ENCODE data around the gene LAMC2.
A peak's percentile ranks its signal among the peaks of the same experiment; 100 is the strongest.

Gene LAMC2

DNA sequence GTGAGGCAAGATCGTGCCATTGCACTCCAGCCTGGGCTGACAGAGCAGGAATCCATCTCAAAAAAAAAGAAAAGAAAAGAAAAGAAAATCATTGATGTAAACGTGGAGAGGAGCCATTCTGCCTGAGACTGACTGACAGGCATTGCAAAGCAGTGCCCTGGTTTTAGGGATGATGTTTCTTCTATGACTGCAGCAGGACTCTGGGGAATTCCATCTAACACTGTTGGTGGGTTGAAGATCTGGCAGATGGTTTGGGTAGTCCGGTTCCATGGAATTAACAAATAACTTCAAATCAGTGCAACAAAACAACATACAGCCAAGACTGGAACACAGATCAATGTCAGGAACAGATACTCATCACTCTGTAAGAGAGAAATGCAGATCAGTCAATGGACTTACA lies 17.8 kb upstream of the LAMC2 start:
- no peaks in the 10 kb centered on the region for H3K27me3 ChIP-seq (ENCODE audit: insufficient read depth, low read length)
- no peaks in the 10 kb centered on the region for H3K36me3 ChIP-seq (ENCODE audit: insufficient read depth, low read length)
- WGBS, result 76% methylated on average over 2 of the region's 3 CpGs
- no peaks in the 10 kb centered on the region for H3K9me3 ChIP-seq (ENCODE audit: insufficient read depth, low read depth, low read length)
- no peak overlapping the region for H3K27ac ChIP-seq (ENCODE audit: low read depth, low read length)
- H3K9ac ChIP-seq (ENCODE audit: low read depth, low read length), result no peak overlapping the region
- no peak overlapping the region for H3K4me3 ChIP-seq (ENCODE audit: low read length)
- peaks cover 25% of the 10 kb centered on the region for H3K4me1 ChIP-seq (ENCODE audit: insufficient read depth, low read length)

DNA sequence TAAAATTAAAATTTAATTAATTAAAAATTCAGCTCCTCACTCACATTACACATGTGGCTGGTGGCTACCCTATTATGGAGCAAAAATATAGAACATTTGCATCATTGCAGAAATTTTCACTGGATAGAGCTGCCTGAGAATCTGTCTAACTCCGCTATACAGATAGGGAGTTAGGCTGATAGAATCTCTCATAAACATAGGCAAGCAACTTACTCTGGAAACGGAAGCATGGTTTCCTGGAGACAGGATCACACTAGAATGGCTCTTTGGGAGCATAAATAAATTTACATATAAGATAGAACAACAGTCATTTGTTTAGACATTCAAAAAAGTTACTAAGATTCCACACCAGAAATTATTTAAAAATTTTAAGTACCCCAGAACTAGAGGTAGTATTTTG lies 12.2 kb upstream of the LAMC2 start:
- H3K27ac ChIP-seq (ENCODE audit: low read depth, low read length), result no peak overlapping the region
- H3K27me3 ChIP-seq (ENCODE audit: insufficient read depth, low read length), result no peaks in the 10 kb centered on the region
- WGBS, result 95% methylated on average over 2 of the region's 2 CpGs
- H3K9me3 ChIP-seq (ENCODE audit: insufficient read depth, low read depth, low read length), result no peaks in the 10 kb centered on the region
- H3K36me3 ChIP-seq (ENCODE audit: insufficient read depth, low read length), result no peaks in the 10 kb centered on the region
- H3K4me3 ChIP-seq (ENCODE audit: low read length), result no peak overlapping the region
- no peaks in the 10 kb centered on the region for H3K4me1 ChIP-seq (ENCODE audit: insufficient read depth, low read length)
- H3K9ac ChIP-seq (ENCODE audit: low read depth, low read length), result no peak overlapping the region

DNA sequence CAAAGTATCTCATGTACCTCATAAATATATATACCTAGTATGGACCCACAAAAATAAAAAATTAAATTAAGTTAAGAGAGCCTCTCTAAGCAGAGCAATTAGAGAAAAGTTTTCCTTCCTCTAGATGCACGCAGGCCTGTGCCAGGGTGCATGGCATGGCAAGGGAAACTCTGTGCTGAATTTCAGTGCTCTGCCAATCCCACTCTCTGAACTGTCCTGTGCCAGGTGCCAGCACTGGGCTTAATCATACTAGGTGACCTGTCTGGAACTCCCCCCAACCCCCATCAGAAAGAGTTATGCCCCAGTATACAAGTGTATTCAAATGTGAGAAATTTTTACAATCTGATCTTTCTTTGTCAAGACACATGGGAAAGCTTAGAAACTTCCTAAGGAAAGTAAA lies 10.4 kb upstream of the LAMC2 start:
- H3K4me1 ChIP-seq (ENCODE audit: insufficient read depth, low read length), result peaks cover 6% of the 10 kb centered on the region; the same call in 1 of the 2 replicates
- WGBS, result 88% methylated on average over 1 of the region's 1 CpG
- no peak overlapping the region for H3K27ac ChIP-seq (ENCODE audit: low read depth, low read length)
- H3K9ac ChIP-seq (ENCODE audit: low read depth, low read length), result no peak overlapping the region
- H3K9me3 ChIP-seq (ENCODE audit: insufficient read depth, low read depth, low read length), result no peaks in the 10 kb centered on the region
- no peaks in the 10 kb centered on the region for H3K27me3 ChIP-seq (ENCODE audit: insufficient read depth, low read length)
- H3K4me3 ChIP-seq (ENCODE audit: low read length), result no peak overlapping the region
- H3K36me3 ChIP-seq (ENCODE audit: insufficient read depth, low read length), result no peaks in the 10 kb centered on the region

DNA sequence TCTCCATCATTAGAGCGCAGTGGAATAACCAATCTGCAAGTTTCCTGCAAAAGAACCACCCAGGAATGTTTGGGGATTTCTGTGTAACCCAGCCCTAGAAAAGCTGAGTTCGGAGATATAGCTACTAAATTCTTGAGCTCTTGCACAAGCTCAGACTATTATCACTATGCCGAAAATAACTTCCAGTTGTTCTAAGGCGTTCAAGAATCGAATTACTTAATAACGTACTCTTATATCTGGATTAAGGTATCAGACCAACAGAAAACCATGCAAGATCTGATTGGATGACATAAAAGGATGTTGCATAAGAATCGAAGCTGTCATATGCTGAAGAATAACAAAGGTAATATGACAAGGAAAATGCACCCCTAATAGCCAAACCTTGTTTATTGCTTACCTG lies 7.5 kb upstream of the LAMC2 start:
- Histone ChIP-seq H3K4me3 (ENCODE audit: low read length) (no peak overlapping the region), H3K27me3 (ENCODE audit: insufficient read depth, low read length) (no peaks in the 10 kb centered on the region), H3K9me3 (ENCODE audit: insufficient read depth, low read depth, low read length) (no peaks in the 10 kb centered on the region), H3K4me1 (ENCODE audit: insufficient read depth, low read length) (peaks cover 10% of the 10 kb centered on the region; the same call in 1 of the 2 replicates), H3K36me3 (ENCODE audit: insufficient read depth, low read length) (no peaks in the 10 kb centered on the region), H3K27ac (ENCODE audit: low read depth, low read length) (no peak overlapping the region), H3K9ac (ENCODE audit: low read depth, low read length) (no peak overlapping the region)
- WGBS, result 96% methylated on average over 7 of the region's 7 CpGs

DNA sequence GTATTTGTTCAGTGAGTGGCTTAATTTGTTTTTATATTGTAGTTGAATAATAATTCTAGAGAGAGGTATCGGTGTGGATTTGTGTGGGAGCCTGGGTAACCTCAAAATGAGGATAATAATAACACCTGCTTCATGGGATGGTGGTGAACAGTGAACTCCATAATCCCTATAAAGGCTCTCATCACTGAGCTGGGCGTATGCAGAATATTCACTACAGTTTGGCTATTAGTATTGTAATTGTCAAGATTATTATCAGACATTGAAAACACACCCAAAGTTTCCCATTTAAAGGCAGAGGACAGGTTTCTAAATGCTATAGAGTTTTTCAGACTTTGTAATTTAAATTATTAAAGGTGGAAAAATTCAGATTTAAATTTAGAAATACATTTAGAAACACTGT lies 7.0 kb upstream of the LAMC2 start:
- H3K36me3 ChIP-seq (ENCODE audit: insufficient read depth, low read length), result no peaks in the 10 kb centered on the region
- H3K9me3 ChIP-seq (ENCODE audit: insufficient read depth, low read depth, low read length), result no peaks in the 10 kb centered on the region
- 100% methylated on average over 1 of the region's 2 CpGs for WGBS
- H3K4me1 ChIP-seq (ENCODE audit: insufficient read depth, low read length), result peaks cover 10% of the 10 kb centered on the region; the same call in 1 of the 2 replicates
- no peaks in the 10 kb centered on the region for H3K27me3 ChIP-seq (ENCODE audit: insufficient read depth, low read length)
- no peak overlapping the region for H3K9ac ChIP-seq (ENCODE audit: low read depth, low read length)
- H3K27ac ChIP-seq (ENCODE audit: low read depth, low read length), result no peak overlapping the region
- no peak overlapping the region for H3K4me3 ChIP-seq (ENCODE audit: low read length)

DNA sequence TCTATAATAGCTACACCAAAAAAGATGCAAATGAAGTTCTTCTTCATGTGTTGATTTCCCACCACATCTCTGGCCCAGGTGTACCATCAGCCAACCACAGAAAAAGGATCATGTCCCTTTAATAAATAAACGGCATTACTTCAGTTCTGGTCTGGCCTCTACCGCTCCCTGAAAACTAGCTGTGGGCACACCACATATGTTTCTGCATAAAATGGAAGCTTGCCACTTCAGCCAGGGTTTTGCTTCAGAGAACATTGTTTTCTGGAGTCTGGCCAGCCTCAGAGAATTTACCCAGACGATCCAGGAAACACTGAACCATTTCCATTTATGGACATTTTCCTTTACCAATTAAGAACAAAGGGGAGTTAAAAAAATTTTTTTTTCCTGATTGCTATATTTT lies 5.8 kb upstream of the LAMC2 start:
- WGBS, result 80% methylated on average over 3 of the region's 3 CpGs
- no peaks in the 10 kb centered on the region for H3K9me3 ChIP-seq (ENCODE audit: insufficient read depth, low read depth, low read length)
- H3K9ac ChIP-seq (ENCODE audit: low read depth, low read length), result no peak overlapping the region
- no peaks in the 10 kb centered on the region for H3K27me3 ChIP-seq (ENCODE audit: insufficient read depth, low read length)
- no peak overlapping the region for H3K27ac ChIP-seq (ENCODE audit: low read depth, low read length)
- peaks cover 10% of the 10 kb centered on the region; the same call in 1 of the 2 replicates for H3K4me1 ChIP-seq (ENCODE audit: insufficient read depth, low read length)
- no peaks in the 10 kb centered on the region for H3K36me3 ChIP-seq (ENCODE audit: insufficient read depth, low read length)
- H3K4me3 ChIP-seq (ENCODE audit: low read length), result no peak overlapping the region

DNA sequence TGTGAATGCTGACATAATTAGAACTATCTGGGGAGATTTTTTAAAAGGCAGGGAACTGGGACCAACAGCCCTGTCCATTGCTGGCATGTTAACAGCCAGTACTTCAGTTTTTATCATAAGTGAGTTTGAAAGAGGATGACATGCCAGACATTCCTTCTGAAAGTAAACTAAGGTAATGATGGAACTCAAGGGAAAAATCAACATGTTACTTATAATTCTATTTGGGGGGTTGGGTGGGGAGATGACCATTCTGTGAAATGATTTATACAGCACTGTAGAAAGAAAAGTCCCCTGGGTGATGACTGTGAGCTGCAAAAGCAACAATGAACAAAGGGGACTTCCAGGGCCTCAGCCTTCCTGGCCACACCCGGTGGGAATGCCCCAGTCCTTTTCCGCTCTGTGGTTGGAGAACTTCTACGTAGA lies 5.4 kb upstream of the LAMC2 start:
- Histone ChIP-seq H3K27me3 (ENCODE audit: insufficient read depth, low read length) (no peaks in the 10 kb centered on the region), H3K4me3 (ENCODE audit: low read length) (no peak overlapping the region), H3K4me1 (ENCODE audit: insufficient read depth, low read length) (peaks cover 10% of the 10 kb centered on the region; the same call in 1 of the 2 replicates), H3K9me3 (ENCODE audit: insufficient read depth, low read depth, low read length) (no peaks in the 10 kb centered on the region), H3K27ac (ENCODE audit: low read depth, low read length) (no peak overlapping the region), H3K36me3 (ENCODE audit: insufficient read depth, low read length) (no peaks in the 10 kb centered on the region), H3K9ac (ENCODE audit: low read depth, low read length) (no peak overlapping the region)
- WGBS, result 50% methylated on average over 1 of the region's 3 CpGs

DNA sequence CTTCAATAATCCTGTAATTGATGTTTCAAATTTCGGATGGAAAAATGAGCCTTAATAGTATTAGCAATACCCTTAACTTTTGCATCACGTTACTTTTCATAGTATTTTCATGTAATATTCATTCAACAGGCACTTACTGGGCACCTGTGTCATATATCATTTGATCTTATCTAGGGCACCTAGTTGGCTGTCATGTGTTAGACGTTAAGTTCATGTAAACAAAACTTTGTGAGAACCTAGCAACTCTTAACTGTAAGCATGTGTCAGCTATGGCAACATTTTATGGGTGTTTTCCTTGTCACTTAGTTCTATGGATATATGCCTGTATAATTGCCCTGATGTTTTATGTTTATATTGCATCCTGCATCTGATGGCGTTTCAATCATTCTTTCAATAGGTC lies 777 bp downstream of the LAMC2 start:
- whole genome bisulfite sequencing, result 93% methylated on average over 4 of the region's 4 CpGs
- peak overlapping the region; percentile 62 for H3K4me3 ChIP-seq (ENCODE audit: low read length)
- H3K9me3 ChIP-seq (ENCODE audit: insufficient read depth, low read depth, low read length), result no peaks in the 10 kb centered on the region
- no peak overlapping the region for H3K27ac ChIP-seq (ENCODE audit: low read depth, low read length)
- H3K27me3 ChIP-seq (ENCODE audit: insufficient read depth, low read length), result peaks cover 6% of the 10 kb centered on the region; the same call in 1 of the 2 replicates
- H3K36me3 ChIP-seq (ENCODE audit: insufficient read depth, low read length), result no peaks in the 10 kb centered on the region
- no peak overlapping the region for H3K9ac ChIP-seq (ENCODE audit: low read depth, low read length)
- H3K4me1 ChIP-seq (ENCODE audit: insufficient read depth, low read length), result peaks cover 4% of the 10 kb centered on the region; the same call in 1 of the 2 replicates

DNA sequence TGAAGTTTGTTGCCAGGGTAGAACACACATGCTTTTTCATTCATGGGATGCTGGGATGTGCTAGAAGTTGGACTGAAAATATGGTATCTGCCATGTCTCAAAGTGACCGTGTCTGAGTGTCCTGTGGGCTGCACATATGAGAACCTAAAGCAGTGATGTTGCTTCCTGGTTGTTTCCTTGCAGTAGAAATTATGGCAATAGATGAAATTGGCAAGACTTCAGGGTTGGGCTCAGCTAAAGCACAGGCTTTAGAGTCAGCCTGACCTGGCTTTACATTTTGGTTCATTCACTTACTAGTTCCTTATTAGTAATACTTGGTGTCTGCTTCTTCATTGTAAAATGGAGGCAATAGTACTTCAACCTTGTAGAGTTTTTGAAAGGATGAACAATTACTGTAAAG lies 2.2 kb downstream of the LAMC2 start:
- Histone ChIP-seq H3K4me1 (ENCODE audit: insufficient read depth, low read length) (peaks cover 8% of the 10 kb centered on the region), H3K27ac (ENCODE audit: low read depth, low read length) (no peak overlapping the region), H3K9ac (ENCODE audit: low read depth, low read length) (no peak overlapping the region), H3K9me3 (ENCODE audit: insufficient read depth, low read depth, low read length) (no peaks in the 10 kb centered on the region), H3K36me3 (ENCODE audit: insufficient read depth, low read length) (no peaks in the 10 kb centered on the region), H3K27me3 (ENCODE audit: insufficient read depth, low read length) (peaks cover 6% of the 10 kb centered on the region; the same call in 1 of the 2 replicates), H3K4me3 (ENCODE audit: low read length) (no peak overlapping the region)
- 95% methylated on average over 1 of the region's 1 CpG for WGBS

DNA sequence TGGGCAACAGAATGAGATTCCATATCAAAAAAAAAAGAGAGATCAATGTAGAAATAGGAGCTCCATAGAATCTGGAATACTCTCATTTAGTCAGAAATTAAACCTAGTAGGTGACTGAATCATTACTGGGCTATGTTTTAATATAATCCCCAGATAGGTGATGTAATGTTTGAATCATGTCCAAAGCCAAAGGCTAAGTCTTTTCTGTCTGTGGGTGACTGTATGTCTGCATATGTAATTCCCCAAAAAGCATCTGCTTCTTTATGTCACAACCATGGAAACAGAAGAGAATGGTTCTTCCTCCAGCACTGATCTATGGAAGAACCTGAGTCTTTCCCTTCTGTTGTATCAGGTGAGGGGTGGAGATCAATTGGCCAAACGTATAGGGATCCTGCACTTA lies 5.8 kb downstream of the LAMC2 start:
- peaks cover 25% of the 10 kb centered on the region for H3K4me1 ChIP-seq (ENCODE audit: insufficient read depth, low read length)
- H3K36me3 ChIP-seq (ENCODE audit: insufficient read depth, low read length), result no peaks in the 10 kb centered on the region
- WGBS, result 71% methylated on average over 1 of the region's 1 CpG
- 0 out of 2 replicates have a peak, but pooled peaks cover under 1% of the 10 kb centered on the region for H3K27me3 ChIP-seq (ENCODE audit: insufficient read depth, low read length)
- no peak overlapping the region for H3K4me3 ChIP-seq (ENCODE audit: low read length)
- H3K9ac ChIP-seq (ENCODE audit: low read depth, low read length), result no peak overlapping the region
- H3K27ac ChIP-seq (ENCODE audit: low read depth, low read length), result no peak overlapping the region
- H3K9me3 ChIP-seq (ENCODE audit: insufficient read depth, low read depth, low read length), result no peaks in the 10 kb centered on the region

DNA sequence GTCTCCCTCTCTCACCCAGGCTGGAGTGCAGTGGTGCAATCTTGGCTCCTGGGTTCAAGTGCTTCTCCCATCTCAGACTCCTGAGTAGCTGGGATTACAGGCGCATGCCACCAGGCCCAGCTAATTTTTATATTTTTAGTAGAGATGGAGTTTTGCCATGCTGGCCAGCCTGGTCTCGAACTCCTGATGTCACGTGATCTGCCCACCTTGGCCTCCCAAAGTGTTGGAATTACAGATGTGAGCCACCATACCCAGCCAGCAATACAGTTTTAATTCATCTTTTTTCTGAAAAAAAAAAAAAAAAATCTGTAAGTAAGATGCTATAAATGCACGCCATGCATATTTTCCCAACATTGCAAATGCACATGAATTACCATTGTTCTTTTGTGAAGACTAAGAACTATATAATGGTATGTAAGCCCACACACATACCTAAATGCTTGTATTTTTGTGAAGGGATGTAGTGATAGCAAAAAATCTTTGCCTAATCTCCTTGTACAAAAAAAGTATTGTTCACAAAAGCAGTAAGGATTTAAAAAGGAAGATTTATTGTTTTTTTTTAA lies 8.0 kb downstream of the LAMC2 start:
- H3K27me3 ChIP-seq (ENCODE audit: insufficient read depth, low read length), result no peaks in the 10 kb centered on the region
- no peak overlapping the region for H3K4me3 ChIP-seq (ENCODE audit: low read length)
- H3K4me1 ChIP-seq (ENCODE audit: insufficient read depth, low read length), result peaks cover 25% of the 10 kb centered on the region
- no peak overlapping the region for H3K9ac ChIP-seq (ENCODE audit: low read depth, low read length)
- no peaks in the 10 kb centered on the region for H3K9me3 ChIP-seq (ENCODE audit: insufficient read depth, low read depth, low read length)
- H3K36me3 ChIP-seq (ENCODE audit: insufficient read depth, low read length), result no peaks in the 10 kb centered on the region
- H3K27ac ChIP-seq (ENCODE audit: low read depth, low read length), result no peak overlapping the region
- 90% methylated on average over 3 of the region's 4 CpGs for WGBS

Data from HUES64 (cell line).